HG02798 (cell line): ENCODE results near the gene NOL4L.

Source experiments
- ATAC-seq: cut with Tn5 transposase; IDR thresholded peaks from one replicate; pipeline ENCODE4 v1.9.1; 2021; ENCODE audit warnings: mild to moderate bottlenecking; ENCODE audit not compliant: unreplicated experiment, poor library complexity

NOL4L gene

DNA sequence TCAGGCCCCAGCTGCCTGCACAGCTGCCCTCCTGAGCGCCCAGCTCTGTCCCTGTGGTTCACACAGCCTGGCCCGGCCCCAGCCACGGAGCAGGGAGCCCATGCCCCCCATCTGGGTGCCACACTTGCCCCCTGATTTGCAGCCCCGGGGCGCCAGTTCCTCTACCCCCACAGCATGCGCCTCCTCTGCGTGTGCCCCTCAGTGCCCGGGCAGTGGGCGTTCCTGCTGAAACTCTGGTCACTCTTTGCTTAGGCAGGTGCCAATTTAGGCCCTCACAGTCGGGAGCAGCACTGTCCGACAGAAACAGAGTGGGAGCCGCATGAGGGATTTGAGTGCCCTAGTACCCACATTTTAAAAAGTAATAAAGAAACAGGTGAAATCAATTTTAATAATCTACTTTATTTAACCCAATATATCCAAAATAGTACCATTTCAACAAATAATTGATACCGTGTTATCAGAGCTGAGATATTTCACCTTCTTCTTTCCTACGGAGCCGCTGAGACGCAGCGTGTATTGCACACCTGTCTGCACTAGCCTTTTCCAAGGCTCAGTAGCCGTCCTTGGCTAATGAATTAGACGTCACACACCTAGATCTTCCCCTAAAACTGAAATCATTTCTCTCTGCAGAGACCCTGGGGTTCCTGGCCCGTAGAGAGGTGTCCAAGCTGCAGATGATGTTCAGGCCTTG, 120.6 kb downstream of the NOL4L start:
- ATAC-seq = no peak

DNA sequence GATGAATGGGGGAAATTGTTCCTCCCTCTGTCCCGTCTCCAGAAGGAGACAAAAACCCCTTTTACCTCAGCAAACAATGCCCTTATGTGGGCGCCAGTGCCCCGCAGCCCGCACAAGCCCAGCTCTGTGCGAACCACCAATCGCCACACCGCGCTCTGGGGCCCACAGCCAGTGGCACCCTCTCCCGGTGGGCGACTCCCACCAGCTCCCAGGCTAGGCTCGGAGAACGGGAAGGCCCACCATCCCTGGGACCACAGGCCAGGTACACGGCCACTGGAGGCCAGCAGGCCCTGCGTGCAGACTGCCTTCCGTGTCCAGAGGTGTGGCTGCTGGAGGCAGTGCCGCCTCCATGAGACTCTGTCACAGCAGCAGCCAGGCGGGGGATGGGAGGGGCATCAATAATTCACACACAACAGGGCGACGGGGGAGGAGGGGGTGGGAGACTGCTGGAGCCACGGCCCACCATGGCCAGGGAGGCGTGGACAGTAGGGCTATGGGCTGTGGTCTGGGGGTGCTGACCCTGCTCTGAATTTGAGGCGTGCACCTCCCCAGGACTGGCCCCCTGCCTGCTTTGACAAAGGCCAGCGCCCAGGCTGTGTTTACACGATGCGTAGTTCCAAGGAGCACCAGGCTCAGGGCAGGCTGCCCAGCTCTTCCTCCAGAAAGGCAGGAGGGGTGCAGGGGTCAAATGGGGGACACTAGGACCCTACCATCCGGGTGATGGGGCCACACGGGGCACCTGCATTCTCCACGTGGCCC, 121.3 kb downstream of the NOL4L start:
- no peak for ATAC-seq

- no peak for ATAC-seq
These were observed 122.1 kb downstream of the NOL4L start for GRCh38 chr20:32462900-32463641.

DNA sequence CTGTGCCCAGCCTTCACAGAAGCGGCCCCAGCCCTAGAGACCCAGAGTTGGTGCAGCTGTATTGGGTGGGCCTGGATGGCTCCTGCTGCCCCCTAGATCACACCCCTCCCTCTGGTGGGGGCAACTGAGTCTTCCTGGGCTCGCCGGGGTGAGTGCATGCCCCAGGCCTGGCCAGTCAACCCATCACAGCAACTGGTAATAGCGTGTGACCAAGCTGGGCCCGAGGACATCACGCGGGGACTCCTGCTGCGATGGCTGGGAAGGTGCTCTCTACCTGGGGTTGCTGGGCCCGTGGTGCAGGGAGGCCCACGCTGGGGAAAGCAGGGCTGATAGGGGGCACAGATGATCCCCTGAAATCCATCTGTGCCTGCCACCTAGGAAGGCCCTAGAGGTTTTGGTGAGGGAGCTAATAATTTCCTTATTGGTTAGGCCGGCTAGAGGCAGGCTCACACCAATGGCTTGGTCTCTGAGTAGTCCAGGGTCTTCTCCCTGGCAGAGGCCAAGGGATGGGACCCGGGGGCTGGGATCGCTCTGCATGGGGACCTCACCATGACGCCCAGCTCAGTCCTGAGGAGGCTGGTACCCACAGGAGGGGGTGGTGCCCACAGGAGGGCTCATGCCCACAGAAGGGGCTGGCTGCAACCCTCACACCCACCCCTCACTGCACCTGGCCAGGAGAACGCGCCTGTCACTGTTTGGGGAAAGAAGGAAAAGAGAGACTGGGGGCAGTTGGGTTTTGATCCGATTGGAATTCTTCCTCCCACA, 123.1 kb downstream of the NOL4L start:
- no peak for ATAC-seq

GRCh38 chr20:32460683-32461320, 124.3 kb downstream of the NOL4L start:
- no peak for ATAC-seq

DNA sequence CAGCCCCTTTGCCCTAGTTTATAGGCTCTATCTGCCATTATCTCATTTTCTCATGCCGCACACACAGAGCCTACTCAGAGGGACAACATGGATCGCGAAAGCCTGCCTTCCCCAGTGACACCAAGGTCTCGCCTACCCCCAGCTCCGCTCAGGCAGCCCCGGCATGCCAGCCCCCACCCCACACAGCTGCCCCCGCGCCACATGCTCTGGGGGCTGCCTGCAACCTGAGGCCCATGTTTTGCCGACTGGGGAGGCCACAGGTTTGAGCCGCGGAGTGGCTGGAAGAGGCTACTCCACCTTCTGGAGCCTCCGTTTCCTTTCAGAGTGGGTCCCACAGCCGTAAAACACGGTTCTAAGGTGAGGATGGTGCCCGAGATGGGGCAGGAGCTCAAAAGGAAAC, 124.9 kb downstream of the NOL4L start:
- ATAC-seq = no peak

- no peak for ATAC-seq
These were observed 126.3 kb downstream of the NOL4L start for GRCh38 chr20:32458837-32459220.

GRCh38 chr20:32458061-32458836, 126.9 kb downstream of the NOL4L start:
- no peak for ATAC-seq

DNA sequence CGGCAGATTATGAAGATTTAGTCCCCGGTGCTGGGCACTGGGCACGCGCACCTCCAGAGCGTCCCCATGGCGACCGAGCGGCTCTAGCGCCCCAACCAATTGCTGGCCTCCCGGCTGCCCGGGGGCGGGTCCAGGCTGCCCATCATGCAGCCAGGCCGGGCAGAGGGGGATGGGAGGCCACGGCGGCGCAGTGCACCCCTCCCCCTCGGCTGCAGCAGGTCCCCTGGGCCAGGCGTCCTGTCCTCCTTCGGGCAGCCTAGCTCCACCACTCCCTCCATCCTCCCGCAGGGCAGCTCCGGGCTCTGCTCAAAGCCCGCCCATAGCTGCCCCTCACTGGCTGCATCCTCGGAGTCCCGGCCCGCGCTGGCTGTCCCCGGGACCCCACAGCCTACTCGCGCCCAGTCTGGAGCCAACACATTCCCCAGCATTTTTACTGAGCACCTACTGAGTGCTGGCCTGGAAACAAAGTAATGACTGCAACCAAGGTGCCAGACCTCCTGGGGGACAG, 127.6 kb downstream of the NOL4L start:
- no peak for ATAC-seq

DNA sequence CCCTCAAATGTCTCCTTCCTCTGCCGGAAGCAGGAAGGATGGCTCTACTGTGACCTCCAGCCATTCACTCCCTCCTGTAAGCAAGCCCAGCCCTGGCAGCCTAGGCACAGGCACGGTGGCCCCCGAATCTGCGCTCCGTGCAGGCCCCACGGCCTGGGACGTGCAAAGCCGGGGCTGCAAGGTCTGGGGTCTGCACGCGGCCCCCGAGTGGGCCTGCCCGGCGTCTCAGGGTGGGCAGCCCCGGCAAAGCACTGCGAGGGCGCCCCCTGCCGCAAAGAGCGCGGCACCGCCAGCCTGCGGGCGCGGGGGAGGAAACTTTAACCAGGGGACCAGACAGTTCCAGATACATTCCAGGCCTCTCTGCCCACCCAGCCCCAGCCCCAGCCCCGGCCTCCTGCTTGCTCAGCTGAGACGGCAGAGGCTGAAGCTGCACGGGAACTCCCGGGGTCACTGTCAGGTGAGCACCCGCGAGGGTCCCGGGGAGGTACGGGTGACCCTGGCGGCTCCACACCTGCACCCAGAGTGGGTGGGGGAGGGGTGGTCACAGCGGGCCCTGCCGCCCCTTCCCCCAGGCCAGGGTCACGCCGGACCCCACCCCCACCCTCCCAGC, 128.2 kb downstream of the NOL4L start:
- ATAC-seq = no peak

DNA sequence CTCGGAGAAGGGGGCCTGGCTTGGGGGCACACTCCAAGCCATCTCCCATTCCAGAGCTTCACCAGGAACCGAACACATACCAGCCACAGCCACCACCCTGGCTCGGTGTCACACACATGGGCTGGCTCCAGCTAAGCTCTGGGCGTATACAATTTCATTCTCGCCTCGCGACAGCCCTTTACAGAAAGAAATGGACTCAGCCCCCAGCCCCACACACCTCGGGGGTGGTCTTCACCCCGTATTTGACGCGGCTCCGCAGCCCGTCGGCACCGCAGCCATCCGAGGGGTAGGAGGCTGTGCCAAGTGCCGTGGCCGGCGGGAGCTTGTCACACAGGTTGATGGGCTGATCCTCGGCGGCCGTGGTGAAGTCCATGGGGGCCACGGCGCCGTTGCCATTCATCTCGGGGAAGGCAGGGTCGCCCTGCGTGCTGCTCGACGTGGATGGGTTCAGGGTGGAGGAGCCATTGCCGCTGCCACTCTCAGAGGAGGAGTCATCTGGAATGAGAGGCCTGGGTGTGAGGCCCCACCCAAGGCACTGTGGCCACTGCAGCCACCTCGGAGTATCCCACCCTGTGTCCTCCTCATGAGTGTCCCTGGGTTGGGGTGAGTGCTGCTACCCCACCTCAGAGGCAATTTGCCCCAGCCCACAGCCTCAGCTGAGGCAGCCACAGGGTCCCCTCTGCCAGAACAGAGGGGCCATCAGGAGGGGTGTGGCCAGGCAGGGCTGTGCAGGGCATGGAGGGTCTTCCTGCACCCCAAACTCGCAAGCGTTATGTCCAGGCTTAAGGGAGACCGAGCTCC, 129.0 kb downstream of the NOL4L start:
- ATAC-seq = no peak

- ATAC-seq = no peak
These were observed 129.8 kb downstream of the NOL4L start for GRCh38 chr20:32455171-32455900.

DNA sequence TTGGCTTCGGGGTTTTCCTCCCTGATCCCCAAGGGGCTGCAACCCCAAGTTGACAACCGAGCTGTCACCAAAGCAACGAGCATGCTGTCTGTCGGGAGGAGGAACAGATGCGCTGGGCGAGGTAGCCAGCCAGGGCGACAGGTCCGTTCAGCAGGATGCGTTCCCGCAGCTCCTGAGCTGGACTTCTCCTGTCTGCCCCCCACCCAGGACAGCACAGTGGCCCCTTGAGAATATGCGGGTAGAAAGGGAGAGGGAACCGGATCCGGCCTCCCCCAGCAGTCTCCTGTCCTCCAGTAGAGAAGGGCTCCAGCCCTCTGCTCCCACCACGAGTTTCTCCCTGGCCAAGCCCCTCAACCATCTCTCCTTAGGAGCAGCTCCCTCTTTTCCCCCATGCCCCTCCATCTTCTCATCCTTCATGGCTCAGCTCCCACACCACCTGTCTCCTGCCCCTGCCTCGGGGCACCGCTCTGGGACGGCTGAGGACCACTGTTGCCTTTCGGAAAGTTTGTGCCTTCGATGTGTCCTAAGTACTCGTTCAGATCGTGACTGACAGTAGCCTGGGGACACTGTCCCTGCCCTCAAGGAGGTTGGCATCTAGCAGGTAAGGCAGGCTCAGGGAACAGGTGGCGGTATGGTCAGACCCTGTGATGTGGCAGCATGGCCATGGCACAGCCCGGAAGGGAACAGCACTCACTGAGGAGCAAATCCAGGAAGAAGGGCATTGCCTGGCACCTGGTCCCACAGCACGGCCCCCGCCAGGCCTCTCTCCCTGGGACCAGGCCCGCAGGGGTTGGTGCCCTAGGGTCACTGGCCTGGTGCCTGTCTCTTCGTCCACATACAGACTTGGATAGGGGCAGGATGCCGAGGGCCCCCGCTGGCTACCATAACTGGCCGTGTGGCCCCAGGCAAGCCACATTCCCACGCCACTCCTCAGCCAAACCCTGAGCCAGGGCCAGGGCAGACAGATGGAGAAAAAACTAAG, 130.7 kb downstream of the NOL4L start:
- no peak for ATAC-seq

- no peak for ATAC-seq
These were observed 131.5 kb downstream of the NOL4L start for GRCh38 chr20:32453467-32454163.

GRCh38 chr20:32452776-32453466, 132.2 kb downstream of the NOL4L start:
- no peak for ATAC-seq
